ENCODE measurements around the gene FLOT2. TPM values are rescaled to one million over a fixed set of nuclear protein-coding genes. Genes with fewer than 3 reads are reported as not detected.

FLOT2 gene
- total and polyA plus RNA-seq, 10 of the 15 experiments (the other 5 are each of a cell fraction or from before 2014, with no cell fraction given), result 56.8 to 302 (median 149) TPM

DNA sequence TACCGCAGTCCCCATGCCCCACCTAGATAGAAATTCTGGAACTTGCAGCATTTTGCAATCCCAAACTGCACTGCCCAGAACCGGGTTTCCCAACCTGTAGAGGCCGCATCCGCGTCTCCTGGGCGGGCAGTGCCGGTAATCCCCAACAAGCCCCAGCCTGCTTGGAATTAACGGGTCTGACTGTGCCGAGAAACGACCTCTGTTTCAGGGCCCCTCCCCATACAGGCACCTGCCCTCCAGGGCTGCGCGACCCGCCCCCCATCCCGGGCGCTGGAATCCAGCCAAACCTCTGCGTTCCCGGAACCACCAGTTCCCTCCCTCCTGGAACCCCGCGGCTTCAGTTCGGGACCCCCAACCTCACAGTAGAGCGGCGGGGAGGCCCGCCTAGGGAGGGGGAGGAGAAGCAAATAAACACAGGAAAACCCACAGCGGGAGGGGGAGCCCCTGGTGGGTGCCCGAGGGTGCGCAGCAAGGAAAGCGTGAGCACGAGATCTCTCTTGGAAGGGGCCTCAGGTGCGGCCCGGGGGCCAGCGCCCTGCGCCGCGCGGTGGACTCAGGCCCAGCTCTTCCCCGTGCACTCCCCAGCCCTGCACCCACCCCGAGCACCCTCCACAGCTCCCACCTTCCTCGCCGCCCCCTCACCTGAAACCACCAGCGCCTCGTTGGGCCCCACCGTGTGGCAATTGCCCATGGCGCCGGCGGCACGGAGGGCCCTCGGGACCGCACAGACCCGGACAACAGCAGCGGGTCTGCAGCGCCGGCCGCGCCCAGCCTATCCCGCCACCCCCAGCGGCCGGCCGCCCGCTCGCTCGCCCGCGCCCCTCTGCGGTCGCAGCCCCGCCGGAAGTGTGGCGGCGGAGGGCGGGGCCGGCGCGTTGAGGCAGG, at the start of gene FLOT2 (continued):
- TF ChIP-seq, protein P1, sequence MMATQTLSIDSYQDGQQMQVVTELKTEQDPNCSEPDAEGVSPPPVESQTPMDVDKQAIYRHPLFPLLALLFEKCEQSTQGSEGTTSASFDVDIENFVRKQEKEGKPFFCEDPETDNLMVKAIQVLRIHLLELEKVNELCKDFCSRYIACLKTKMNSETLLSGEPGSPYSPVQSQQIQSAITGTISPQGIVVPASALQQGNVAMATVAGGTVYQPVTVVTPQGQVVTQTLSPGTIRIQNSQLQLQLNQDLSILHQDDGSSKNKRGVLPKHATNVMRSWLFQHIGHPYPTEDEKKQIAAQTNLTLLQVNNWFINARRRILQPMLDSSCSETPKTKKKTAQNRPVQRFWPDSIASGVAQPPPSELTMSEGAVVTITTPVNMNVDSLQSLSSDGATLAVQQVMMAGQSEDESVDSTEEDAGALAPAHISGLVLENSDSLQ (IDR thresholded peaks at IDR 0.05), result no peak
- TF ChIP-seq CBFB (IDR thresholded peaks at IDR 0.05; ENCODE audit: low read depth) (0 out of 2 replicates have a peak, but pooled peaks have one; percentile 34), IRF4 (IDR thresholded peaks at IDR 0.05; ENCODE audit: low read depth, low read length) (no peak), TAF1 (IDR thresholded peaks at IDR 0.05; ENCODE audit: borderline replicate concordance, low read depth, low read length) (no peak), CHD2 (IDR thresholded peaks at IDR 0.05; ENCODE audit: borderline replicate concordance, low read depth, low read length) (peak; percentile 53; the same call in 1 of the 2 replicates), ZNF274 (IDR thresholded peaks at IDR 0.05; ENCODE audit: insufficient read depth, insufficient read length) (no peak), JUND (IDR thresholded peaks at IDR 0.05; ENCODE audit: low read depth, low read length) (no peak), SMAD1 (IDR thresholded peaks at IDR 0.05; ENCODE audit: low read depth, partially characterized antibody) (peak; percentile 73)
- TF ChIP-seq, protein P2, sequence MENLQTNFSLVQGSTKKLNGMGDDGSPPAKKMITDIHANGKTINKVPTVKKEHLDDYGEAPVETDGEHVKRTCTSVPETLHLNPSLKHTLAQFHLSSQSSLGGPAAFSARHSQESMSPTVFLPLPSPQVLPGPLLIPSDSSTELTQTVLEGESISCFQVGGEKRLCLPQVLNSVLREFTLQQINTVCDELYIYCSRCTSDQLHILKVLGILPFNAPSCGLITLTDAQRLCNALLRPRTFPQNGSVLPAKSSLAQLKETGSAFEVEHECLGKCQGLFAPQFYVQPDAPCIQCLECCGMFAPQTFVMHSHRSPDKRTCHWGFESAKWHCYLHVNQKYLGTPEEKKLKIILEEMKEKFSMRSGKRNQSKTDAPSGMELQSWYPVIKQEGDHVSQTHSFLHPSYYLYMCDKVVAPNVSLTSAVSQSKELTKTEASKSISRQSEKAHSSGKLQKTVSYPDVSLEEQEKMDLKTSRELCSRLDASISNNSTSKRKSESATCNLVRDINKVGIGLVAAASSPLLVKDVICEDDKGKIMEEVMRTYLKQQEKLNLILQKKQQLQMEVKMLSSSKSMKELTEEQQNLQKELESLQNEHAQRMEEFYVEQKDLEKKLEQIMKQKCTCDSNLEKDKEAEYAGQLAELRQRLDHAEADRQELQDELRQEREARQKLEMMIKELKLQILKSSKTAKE (IDR thresholded peaks at IDR 0.05; ENCODE audit: low read depth, poor library complexity, severe bottlenecking), result peak; percentile 34
- TF ChIP-seq, protein P3, sequence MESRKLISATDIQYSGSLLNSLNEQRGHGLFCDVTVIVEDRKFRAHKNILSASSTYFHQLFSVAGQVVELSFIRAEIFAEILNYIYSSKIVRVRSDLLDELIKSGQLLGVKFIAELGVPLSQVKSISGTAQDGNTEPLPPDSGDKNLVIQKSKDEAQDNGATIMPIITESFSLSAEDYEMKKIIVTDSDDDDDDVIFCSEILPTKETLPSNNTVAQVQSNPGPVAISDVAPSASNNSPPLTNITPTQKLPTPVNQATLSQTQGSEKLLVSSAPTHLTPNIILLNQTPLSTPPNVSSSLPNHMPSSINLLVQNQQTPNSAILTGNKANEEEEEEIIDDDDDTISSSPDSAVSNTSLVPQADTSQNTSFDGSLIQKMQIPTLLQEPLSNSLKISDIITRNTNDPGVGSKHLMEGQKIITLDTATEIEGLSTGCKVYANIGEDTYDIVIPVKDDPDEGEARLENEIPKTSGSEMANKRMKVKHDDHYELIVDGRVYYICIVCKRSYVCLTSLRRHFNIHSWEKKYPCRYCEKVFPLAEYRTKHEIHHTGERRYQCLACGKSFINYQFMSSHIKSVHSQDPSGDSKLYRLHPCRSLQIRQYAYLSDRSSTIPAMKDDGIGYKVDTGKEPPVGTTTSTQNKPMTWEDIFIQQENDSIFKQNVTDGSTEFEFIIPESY (IDR thresholded peaks at IDR 0.05), result no peak
- TF ChIP-seq, protein P4, sequence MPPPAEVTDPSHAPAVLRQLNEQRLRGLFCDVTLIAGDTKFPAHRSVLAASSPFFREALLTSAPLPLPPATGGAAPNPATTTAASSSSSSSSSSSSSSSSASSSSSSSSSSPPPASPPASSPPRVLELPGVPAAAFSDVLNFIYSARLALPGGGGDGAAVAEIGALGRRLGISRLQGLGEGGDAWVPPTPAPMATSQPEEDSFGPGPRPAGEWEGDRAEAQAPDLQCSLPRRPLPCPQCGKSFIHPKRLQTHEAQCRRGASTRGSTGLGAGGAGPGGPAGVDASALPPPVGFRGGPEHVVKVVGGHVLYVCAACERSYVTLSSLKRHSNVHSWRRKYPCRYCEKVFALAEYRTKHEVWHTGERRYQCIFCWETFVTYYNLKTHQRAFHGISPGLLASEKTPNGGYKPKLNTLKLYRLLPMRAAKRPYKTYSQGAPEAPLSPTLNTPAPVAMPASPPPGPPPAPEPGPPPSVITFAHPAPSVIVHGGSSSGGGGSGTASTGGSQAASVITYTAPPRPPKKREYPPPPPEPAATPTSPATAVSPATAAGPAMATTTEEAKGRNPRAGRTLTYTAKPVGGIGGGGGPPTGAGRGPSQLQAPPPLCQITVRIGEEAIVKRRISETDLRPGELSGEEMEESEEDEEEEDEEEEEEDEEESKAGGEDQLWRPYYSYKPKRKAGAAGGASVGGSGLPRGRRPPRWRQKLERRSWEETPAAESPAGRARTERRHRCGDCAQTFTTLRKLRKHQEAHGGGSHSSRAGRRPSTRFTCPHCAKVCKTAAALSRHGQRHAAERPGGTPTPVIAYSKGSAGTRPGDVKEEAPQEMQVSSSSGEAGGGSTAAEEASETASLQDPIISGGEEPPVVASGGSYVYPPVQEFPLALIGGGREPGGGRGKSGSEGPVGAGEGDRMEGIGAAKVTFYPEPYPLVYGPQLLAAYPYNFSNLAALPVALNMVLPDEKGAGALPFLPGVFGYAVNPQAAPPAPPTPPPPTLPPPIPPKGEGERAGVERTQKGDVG (CRISPR knock-in tag; IDR thresholded peaks at IDR 0.05), result no peak
- TF ChIP-seq, protein P5, sequence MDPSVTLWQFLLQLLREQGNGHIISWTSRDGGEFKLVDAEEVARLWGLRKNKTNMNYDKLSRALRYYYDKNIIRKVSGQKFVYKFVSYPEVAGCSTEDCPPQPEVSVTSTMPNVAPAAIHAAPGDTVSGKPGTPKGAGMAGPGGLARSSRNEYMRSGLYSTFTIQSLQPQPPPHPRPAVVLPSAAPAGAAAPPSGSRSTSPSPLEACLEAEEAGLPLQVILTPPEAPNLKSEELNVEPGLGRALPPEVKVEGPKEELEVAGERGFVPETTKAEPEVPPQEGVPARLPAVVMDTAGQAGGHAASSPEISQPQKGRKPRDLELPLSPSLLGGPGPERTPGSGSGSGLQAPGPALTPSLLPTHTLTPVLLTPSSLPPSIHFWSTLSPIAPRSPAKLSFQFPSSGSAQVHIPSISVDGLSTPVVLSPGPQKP (IDR thresholded peaks at IDR 0.05; ENCODE audit: low read depth, low read length), result peak; percentile 11; the same call in 1 of the 2 replicates
- TF ChIP-seq, protein P6, sequence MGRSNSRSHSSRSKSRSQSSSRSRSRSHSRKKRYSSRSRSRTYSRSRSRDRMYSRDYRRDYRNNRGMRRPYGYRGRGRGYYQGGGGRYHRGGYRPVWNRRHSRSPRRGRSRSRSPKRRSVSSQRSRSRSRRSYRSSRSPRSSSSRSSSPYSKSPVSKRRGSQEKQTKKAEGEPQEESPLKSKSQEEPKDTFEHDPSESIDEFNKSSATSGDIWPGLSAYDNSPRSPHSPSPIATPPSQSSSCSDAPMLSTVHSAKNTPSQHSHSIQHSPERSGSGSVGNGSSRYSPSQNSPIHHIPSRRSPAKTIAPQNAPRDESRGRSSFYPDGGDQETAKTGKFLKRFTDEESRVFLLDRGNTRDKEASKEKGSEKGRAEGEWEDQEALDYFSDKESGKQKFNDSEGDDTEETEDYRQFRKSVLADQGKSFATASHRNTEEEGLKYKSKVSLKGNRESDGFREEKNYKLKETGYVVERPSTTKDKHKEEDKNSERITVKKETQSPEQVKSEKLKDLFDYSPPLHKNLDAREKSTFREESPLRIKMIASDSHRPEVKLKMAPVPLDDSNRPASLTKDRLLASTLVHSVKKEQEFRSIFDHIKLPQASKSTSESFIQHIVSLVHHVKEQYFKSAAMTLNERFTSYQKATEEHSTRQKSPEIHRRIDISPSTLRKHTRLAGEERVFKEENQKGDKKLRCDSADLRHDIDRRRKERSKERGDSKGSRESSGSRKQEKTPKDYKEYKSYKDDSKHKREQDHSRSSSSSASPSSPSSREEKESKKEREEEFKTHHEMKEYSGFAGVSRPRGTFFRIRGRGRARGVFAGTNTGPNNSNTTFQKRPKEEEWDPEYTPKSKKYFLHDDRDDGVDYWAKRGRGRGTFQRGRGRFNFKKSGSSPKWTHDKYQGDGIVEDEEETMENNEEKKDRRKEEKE (IDR thresholded peaks at IDR 0.05), result peak; percentile 61; the same call in 1 of the 2 replicates

Data from GM12878 (cell line).